Measurements from ENCODE around the gene NOD2.

- TF ChIP-seq CTCF (IDR thresholded peaks at IDR 0.05): no peak
- TF ChIP-seq TCF7L2 (IDR thresholded peaks at IDR 0.05; ENCODE audit: low read depth, low read length): no peak
- TF ChIP-seq SIN3A (IDR thresholded peaks at IDR 0.05; ENCODE audit: borderline replicate concordance, insufficient read depth, low read depth, low read length): no peak
Observed at GRCh38 chr16:50712956-50713355, 19.6 kb downstream of the NOD2 start.

All from Panc1 (cell line).